Right atrium auricular region (tissue), 2 donors: Measurements from ENCODE around the gene BMPR1A. TPM values are rescaled to one million over a fixed set of nuclear protein-coding genes. Genes with fewer than 3 reads are reported as not detected.

Experiments
- DNase-seq: peaks from one replicate; pipeline ENCODE4 v3.0.0-alpha.2; 2019; ENCODE audit warnings: low spot score
- H3K27ac ChIP-seq, 2 donors: fragments of 200-600 bp; sonication (generic); 1 replicate in 1 of 2; 2 replicates in 1 of 2; pipeline ENCODE4 v1.5.1; 2016 to 2019
- H3K27me3 ChIP-seq, 2 donors: fragments of 200-600 bp; sonication (generic); one replicate each; pipeline versions ENCODE4 v1.5.1 to v1.6.0; 2017 to 2019
- H3K36me3 ChIP-seq: fragments of 200-600 bp; sonication (generic); one replicate; pipeline ENCODE4 v1.5.1; 2016
- H3K4me1 ChIP-seq, 2 donors: fragments of 200-600 bp; sonication (generic); one replicate each; pipeline versions ENCODE4 v1.5.1 to v1.6.0; 2017 to 2019
- H3K4me3 ChIP-seq, 2 donors: fragments of 200-600 bp; sonication (generic); 1 replicate in 1 of 2; 2 replicates in 1 of 2; pipeline ENCODE4 v1.5.1; 2017 to 2019; ENCODE audit warnings: mild to moderate bottlenecking in 1 of 2, moderate library complexity in 1 of 2
- H3K9me3 ChIP-seq, 2 donors: fragments of 200-600 bp; sonication (generic); one replicate each; pipeline ENCODE4 v1.5.1; 2019
- CTCF ChIP-seq, 2 donors: fragments of 200-600 bp; sonication (generic); IDR thresholded peaks; one replicate each; pipeline ENCODE4 v1.5.1; 2019; ENCODE audit warnings: antibody characterized with exemption in 2 of 2
- total RNA-seq, 2 donors: library from RNA; depleted of rRNA; stranded (reverse); fragments of >200 nt; gene quantifications; one replicate each; pipeline ENCODE4 v1.1.0, GENCODE V29; 2016

Gene BMPR1A
- total RNA-seq, 2 donors from 2014 or later, result 28.6 to 41.2 TPM

- Histone ChIP-seq H3K36me3 (no peaks in the 10 kb centered on the region), H3K4me3 (peak overlapping the region in 1 of 2 donors; percentile 30), H3K27me3 (no peaks in the 10 kb centered on the region), H3K9me3 (no peaks in the 10 kb centered on the region), H3K4me1 (peaks cover 0 to 45% of the 10 kb centered on the region in 2 donors), H3K27ac (no peak overlapping the region)
- peak; percentile 55 for DNase-seq
- TF ChIP-seq CTCF (IDR thresholded peaks at IDR 0.05), result no peak
Measured at GRCh38 chr10:86941991-86942421, 185.6 kb downstream of the BMPR1A start.

- peak; percentile 57 for DNase-seq
- TF ChIP-seq CTCF (IDR thresholded peaks at IDR 0.05), result no peak
- no peaks in the 10 kb centered on the region for H3K9me3 ChIP-seq
- peaks cover 0 to 45% of the 10 kb centered on the region in 2 donors for H3K4me1 ChIP-seq
- no peaks in the 10 kb centered on the region for H3K36me3 ChIP-seq
- peak overlapping the region in 1 of 2 donors; percentile 30 for H3K4me3 ChIP-seq
- no peaks in the 10 kb centered on the region for H3K27me3 ChIP-seq
- H3K27ac ChIP-seq, result no peak overlapping the region
Measured at GRCh38 chr10:86942441-86943315, 186.3 kb downstream of the BMPR1A start.

DNA sequence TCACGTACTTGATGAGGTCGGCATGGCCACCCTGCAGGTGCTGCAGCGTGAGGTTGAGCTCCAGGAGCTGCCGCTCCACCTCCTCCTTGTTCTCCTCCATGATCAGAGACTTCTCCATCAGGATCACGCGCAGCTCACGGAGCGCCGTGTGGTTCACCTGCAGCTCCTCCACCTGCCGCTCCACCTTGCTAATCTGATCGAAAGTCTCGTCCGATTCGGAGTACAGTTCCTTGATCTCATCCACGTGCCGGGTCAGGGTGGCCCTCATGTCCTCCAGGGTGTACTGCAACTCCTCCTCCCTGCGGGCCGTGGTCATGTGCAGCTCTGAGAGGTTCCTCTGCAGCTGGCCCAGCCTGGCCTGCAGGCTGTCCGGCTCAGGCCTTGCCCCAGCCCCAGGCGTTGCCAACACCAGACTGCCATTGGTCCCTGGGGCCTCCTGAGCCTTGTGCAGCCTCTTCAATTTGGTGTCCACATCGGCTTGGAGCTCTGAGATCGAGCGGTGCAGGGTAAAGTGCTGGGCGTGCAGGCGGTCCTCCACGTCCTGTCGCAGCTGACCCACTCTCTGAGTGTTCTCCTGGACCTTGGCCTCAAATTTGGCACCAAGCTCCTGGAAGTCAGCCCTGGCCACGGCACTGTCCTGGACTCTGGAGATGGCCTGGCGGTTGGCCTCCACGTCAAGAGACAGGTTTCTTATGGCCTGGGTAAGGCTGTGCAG lies 187.1 kb downstream of the BMPR1A start:
- peaks cover 0 to 45% of the 10 kb centered on the region in 2 donors for H3K4me1 ChIP-seq
- H3K4me3 ChIP-seq, result no peak overlapping the region
- H3K9me3 ChIP-seq, result no peaks in the 10 kb centered on the region
- TF ChIP-seq CTCF (IDR thresholded peaks at IDR 0.05), result no peak
- peak; percentile 56 for DNase-seq
- H3K27me3 ChIP-seq, result no peaks in the 10 kb centered on the region
- no peak overlapping the region for H3K27ac ChIP-seq
- no peaks in the 10 kb centered on the region for H3K36me3 ChIP-seq

DNA sequence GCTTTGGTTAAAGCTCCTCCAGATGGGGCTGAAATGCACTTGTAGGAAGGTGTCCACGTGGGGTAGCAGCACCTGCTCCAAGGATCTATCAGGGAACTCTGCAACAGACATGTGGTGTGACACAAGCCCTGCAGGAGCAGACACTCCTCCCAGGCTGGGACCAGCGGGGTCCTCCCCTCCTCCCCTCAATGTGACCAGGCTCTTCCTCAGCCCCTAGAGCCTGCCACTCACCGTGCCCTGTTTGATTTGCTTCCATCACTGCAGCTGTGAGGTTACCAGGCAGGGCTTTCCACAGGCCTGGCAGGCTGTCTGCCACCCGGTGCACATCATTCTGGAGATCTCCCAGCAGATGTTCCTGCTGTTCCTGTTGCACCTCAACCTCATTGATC lies 187.6 kb downstream of the BMPR1A start:
- DNase-seq, result peak; percentile 46
- Histone ChIP-seq H3K4me3 (no peak overlapping the region), H3K9me3 (no peaks in the 10 kb centered on the region), H3K27me3 (no peaks in the 10 kb centered on the region), H3K4me1 (peaks cover 0 to 43% of the 10 kb centered on the region in 2 donors), H3K36me3 (no peaks in the 10 kb centered on the region), H3K27ac (no peak overlapping the region)
- TF ChIP-seq CTCF (IDR thresholded peaks at IDR 0.05), result no peak

GRCh38 chr10:86944471-86944870 lies 188.1 kb downstream of the BMPR1A start:
- Histone ChIP-seq H3K36me3 (no peaks in the 10 kb centered on the region), H3K4me3 (no peak overlapping the region), H3K27ac (no peak overlapping the region), H3K27me3 (no peaks in the 10 kb centered on the region), H3K4me1 (peaks cover 0 to 40% of the 10 kb centered on the region in 2 donors), H3K9me3 (no peaks in the 10 kb centered on the region)
- TF ChIP-seq CTCF (IDR thresholded peaks at IDR 0.05), result no peak
- peak; percentile 43 for DNase-seq
